Mesothelial cell of epicardium (in vitro differentiated cells): ENCODE data around the gene NDC80. TPM values are rescaled to one million over a fixed set of nuclear protein-coding genes. Genes with fewer than 3 reads are reported as not detected.
"Not testable (repeated sequence)": the region's sequence is repeated elsewhere in the genome, so short reads cannot be mapped to it uniquely, and the experiment has no call there.

Experiments used
- DNase-seq, 2 experiments: peaks; one replicate each; pipeline ENCODE4 v3.0.0; 2021; ENCODE audit warnings: low spot score in 2 of 2; ENCODE audit not compliant: unreplicated experiment in 2 of 2
- H3K27ac Mint-ChIP-seq: 2 replicates; pipeline ENCODE4 v1.8.0; 2021; ENCODE audit warnings: mixed read lengths
- H3K27me3 Mint-ChIP-seq: 2 replicates; pipeline ENCODE4 v1.8.0; 2021; ENCODE audit warnings: low read depth, mixed read lengths
- H3K36me3 Mint-ChIP-seq: 2 replicates; pipeline ENCODE4 v1.8.0; 2021; ENCODE audit warnings: mixed read lengths
- H3K4me1 Mint-ChIP-seq: 2 replicates; pipeline ENCODE4 v1.8.0; 2021; ENCODE audit warnings: mixed read lengths
- H3K4me3 Mint-ChIP-seq: 2 replicates; pipeline ENCODE4 v1.8.0; 2021; ENCODE audit warnings: mild to moderate bottlenecking, moderate library complexity, mixed read lengths
- H3K9me3 Mint-ChIP-seq: 2 replicates; pipeline ENCODE4 v1.8.0; 2021; ENCODE audit warnings: mixed read lengths
- total RNA-seq: library from RNA; stranded (reverse); gene quantifications from 3 replicates; pipeline ENCODE4 v1.2.1, GENCODE V29; 2021
- TF ChIP-seq, protein P1 (sequence below): fragments of 200-600 bp; sonication (generic); IDR thresholded peaks from one replicate; pipeline ENCODE4 v1.5.0; 2021; ENCODE audit warnings: antibody characterized with exemption; ENCODE audit not compliant: unreplicated experiment

NDC80 gene
- total RNA-seq, 1 donor from 2014 or later: 13.4 TPM

DNA sequence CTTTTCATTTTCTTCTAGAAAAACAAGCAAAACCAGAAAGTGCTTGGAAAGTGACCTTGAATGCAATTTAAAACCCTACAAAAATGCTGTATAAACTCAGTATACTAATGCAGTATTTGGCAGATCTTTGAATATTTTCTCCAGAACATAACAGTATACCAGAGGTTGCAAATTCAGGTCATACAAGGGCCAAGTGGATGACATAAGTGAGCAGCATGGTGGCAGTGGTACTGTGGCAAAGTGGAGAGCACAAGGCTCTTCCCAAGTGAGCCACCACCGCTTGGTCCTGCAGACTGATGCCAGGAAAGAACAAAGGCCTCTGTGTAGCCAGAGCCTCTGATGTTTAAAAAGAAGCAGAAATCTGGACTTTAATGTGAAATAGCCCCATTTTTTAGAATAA is 33.1 kb upstream of the NDC80 start:
- Mint-ChIP-seq H3K4me3 (no peak overlapping the region), H3K27ac (peak overlapping the region; percentile 26), H3K36me3 (peaks cover 23% of the 10 kb centered on the region), H3K4me1 (peaks cover 35% of the 10 kb centered on the region), H3K27me3 (no peaks in the 10 kb centered on the region), H3K9me3 (peaks cover 16% of the 10 kb centered on the region)
- DNase-seq: no peak
- TF ChIP-seq, protein P1, sequence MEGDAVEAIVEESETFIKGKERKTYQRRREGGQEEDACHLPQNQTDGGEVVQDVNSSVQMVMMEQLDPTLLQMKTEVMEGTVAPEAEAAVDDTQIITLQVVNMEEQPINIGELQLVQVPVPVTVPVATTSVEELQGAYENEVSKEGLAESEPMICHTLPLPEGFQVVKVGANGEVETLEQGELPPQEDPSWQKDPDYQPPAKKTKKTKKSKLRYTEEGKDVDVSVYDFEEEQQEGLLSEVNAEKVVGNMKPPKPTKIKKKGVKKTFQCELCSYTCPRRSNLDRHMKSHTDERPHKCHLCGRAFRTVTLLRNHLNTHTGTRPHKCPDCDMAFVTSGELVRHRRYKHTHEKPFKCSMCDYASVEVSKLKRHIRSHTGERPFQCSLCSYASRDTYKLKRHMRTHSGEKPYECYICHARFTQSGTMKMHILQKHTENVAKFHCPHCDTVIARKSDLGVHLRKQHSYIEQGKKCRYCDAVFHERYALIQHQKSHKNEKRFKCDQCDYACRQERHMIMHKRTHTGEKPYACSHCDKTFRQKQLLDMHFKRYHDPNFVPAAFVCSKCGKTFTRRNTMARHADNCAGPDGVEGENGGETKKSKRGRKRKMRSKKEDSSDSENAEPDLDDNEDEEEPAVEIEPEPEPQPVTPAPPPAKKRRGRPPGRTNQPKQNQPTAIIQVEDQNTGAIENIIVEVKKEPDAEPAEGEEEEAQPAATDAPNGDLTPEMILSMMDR: no peak

DNA sequence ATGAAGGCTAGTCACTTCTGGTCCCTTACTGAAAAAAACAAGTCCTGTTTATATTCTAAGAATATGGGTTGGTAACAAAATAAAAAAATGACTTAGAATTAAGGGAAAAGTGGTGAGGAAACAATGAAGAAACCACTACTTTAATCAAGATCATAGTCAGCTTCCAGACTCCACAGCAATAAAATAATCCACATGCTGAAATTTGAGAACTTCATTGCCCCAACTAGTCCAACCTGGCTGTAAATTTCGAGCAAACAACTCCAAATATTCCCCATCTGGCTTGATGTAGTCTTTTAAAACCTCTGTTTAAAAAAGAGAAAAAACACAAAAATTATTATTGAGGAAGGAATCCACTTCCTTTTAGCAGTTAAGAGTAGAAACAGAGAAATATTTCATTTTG is 32.5 kb upstream of the NDC80 start:
- Mint-ChIP-seq H3K27me3 (no peaks in the 10 kb centered on the region), H3K36me3 (peaks cover 22% of the 10 kb centered on the region), H3K4me3 (no peak overlapping the region), H3K9me3 (peaks cover 16% of the 10 kb centered on the region), H3K4me1 (peaks cover 35% of the 10 kb centered on the region), H3K27ac (peak overlapping the region; percentile 69)
- TF ChIP-seq, protein P1: no peak
- DNase-seq: no peak

DNA sequence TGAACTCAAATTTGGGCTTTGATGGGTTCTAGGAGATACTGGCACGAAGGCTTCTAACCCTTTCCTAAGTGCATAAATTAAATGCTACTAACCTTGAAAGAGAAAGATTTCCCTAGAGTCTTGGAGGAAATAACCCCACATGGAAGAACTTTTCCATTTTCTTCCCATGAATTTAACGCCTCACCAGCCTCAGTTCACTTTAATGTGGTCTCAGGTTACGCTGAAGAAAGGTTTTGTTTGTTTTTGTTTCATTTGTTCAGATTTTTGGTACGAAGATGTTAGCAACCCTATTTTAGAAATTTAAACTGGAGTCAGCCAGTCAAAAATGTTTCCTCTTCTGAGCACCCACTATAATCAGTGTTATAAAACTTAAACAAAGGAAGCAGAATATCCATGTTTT is 30.8 kb upstream of the NDC80 start:
- no peak for DNase-seq
- Mint-ChIP-seq H3K36me3 (peaks cover 6% of the 10 kb centered on the region), H3K27me3 (no peaks in the 10 kb centered on the region), H3K27ac (peak overlapping the region; percentile 77), H3K9me3 (peaks cover 8% of the 10 kb centered on the region), H3K4me1 (peaks cover 35% of the 10 kb centered on the region), H3K4me3 (no peak overlapping the region)
- TF ChIP-seq, protein P1: no peak

DNA sequence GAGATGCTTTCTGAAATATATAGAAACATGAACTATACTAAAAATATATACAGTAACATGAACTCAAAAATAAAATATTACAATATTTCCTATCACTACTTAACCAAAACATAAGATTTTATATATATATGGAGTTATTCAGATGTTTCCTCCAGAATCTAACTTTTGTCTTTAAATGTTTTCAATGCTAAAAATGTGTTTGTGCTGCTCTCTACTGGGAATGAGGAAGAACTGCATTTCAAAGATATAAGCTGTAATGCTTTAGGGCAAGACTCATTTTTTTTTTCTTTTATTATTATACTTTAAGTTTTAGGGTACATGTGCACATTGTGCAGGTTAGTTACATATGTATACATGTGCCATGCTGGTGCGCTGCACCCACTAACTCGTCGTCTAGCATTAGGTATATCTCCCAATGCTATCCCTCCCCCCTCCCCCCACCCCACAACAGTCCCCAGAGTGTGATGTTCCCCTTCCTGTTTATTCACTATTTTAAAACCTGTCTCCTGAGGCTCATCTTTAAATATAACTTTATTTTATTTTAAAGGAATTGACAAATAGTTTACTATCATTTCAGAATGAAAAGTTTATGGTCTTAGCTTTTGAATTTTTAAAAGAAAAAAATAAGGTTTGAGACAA is 29.3 kb upstream of the NDC80 start:
- DNase-seq, H3K27me3 Mint-ChIP-seq, H3K9me3 Mint-ChIP-seq, H3K4me3 Mint-ChIP-seq, H3K36me3 Mint-ChIP-seq, H3K27ac Mint-ChIP-seq: not testable (repeated sequence)
- peaks cover 27% of the 10 kb centered on the region for H3K4me1 Mint-ChIP-seq
- TF ChIP-seq, protein P1: peak; percentile 63

DNA sequence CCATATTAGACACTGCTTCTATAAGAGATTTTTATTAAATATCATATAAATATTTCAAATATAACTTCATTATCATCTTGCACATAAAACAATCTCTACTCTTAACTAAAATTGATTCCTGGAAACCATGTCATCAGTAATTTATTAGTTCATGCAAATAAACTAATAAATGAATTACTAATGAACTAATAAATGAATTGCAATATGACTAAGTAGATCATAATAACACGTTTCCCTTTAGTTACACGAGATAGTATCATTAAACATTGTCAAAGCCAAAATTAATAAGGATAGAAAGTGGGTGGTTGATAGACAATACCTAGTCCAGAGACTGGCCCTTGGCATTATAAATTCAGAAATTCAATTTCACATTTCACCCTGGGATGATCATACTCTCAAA is 26.2 kb upstream of the NDC80 start:
- Mint-ChIP-seq H3K9me3 (no peaks in the 10 kb centered on the region), H3K27ac (no peak overlapping the region), H3K4me1 (peaks cover 6% of the 10 kb centered on the region), H3K4me3 (no peak overlapping the region), H3K36me3 (peaks cover 2% of the 10 kb centered on the region), H3K27me3 (no peaks in the 10 kb centered on the region)
- TF ChIP-seq, protein P1: no peak
- DNase-seq: no peak
